Ureter (tissue), 1 donor: ENCODE results near the gene USH1G. TPM values are rescaled to one million over a fixed set of nuclear protein-coding genes. Genes with fewer than 3 reads are reported as not detected.

Experiments used
- DNase-seq: peaks from one replicate; pipeline ENCODE4 v3.0.0-alpha.2; 2020; ENCODE audit warnings: low spot score
- total RNA-seq: library from RNA; stranded (reverse); gene quantifications from one replicate; pipeline ENCODE4 v1.2.4, GENCODE V29; 2023
- donor health status: DM: yes; HTN: yes; CAD: no.

USH1G gene
- total RNA-seq, 1 donor from 2014 or later: 1.4 TPM

GRCh38 chr17:74954115-74954514, 31.1 kb upstream of the USH1G start:
- no peak for DNase-seq

- DNase-seq: no peak
Measured at GRCh38 chr17:74953134-74953687, 30.2 kb upstream of the USH1G start.

GRCh38 chr17:74952431-74953133, 29.5 kb upstream of the USH1G start:
- DNase-seq: no peak

GRCh38 chr17:74951680-74952421, 28.8 kb upstream of the USH1G start:
- no peak for DNase-seq

- DNase-seq: no peak
Measured at GRCh38 chr17:74951065-74951464, 28.0 kb upstream of the USH1G start.

- DNase-seq: no peak
Measured at GRCh38 chr17:74950207-74950606, 27.2 kb upstream of the USH1G start.

- DNase-seq: no peak
Measured at GRCh38 chr17:74949455-74950115, 26.5 kb upstream of the USH1G start.

GRCh38 chr17:74947041-74947754, 24.1 kb upstream of the USH1G start:
- no peak for DNase-seq

- no peak for DNase-seq
Measured at GRCh38 chr17:74946641-74947040, 23.6 kb upstream of the USH1G start.

GRCh38 chr17:74945543-74945942, 22.5 kb upstream of the USH1G start:
- no peak for DNase-seq

GRCh38 chr17:74943808-74944522, 20.9 kb upstream of the USH1G start:
- DNase-seq: no peak

- no peak for DNase-seq
Measured at GRCh38 chr17:74941128-74941725, 18.2 kb upstream of the USH1G start.

GRCh38 chr17:74939534-74939933, 16.5 kb upstream of the USH1G start:
- DNase-seq: no peak

GRCh38 chr17:74938194-74938950, 15.3 kb upstream of the USH1G start:
- DNase-seq: no peak

GRCh38 chr17:74937064-74938051, 14.3 kb upstream of the USH1G start:
- no peak for DNase-seq

- no peak for DNase-seq
Measured at GRCh38 chr17:74936470-74936799, 13.4 kb upstream of the USH1G start.

GRCh38 chr17:74935585-74936469, 12.8 kb upstream of the USH1G start, which contains the start of gene OTOP3:
TSS of gene OTOP3 (plus strand) at chr17:74935898. CDS start at chr17:74935922, 24 bp downstream.
- DNase-seq: no peak

GRCh38 chr17:74935048-74935447, 12.0 kb upstream of the USH1G start:
- no peak for DNase-seq
